ENCODE results near the gene NEUROG2. TPM values are rescaled to one million over a fixed set of nuclear protein-coding genes. Genes with fewer than 3 reads are reported as not detected.
A peak's percentile ranks its signal among the peaks of the same experiment; 100 is the strongest.

The NEUROG2 gene
- polyA plus RNA-seq, 1 donor from 2014 or later, result 0.19 TPM

- peak overlapping the region; percentile 48 for H3K4me3 ChIP-seq (ENCODE audit: low read length)
- no peaks in the 10 kb centered on the region for H3K79me2 ChIP-seq (replicated peaks; ENCODE audit: insufficient read depth, low read length)
- H3K36me3 ChIP-seq (ENCODE audit: insufficient read depth, low read length), result no peaks in the 10 kb centered on the region
- no peaks in the 10 kb centered on the region for H3F3A ChIP-seq (ENCODE audit: insufficient read depth, low read length, poor library complexity, severe bottlenecking)
- peak overlapping the region; percentile 26 for H3K4me2 ChIP-seq (ENCODE audit: low read length)
- no peaks in the 10 kb centered on the region for H4K20me1 ChIP-seq (ENCODE audit: insufficient read depth)
- peaks cover 85% of the 10 kb centered on the region for H3K27me3 ChIP-seq (ENCODE audit: insufficient read depth, low read depth, low read length)
- no peak overlapping the region for H3K9ac ChIP-seq (ENCODE audit: low read length)
- no peaks in the 10 kb centered on the region for H3K9me2 ChIP-seq (ENCODE audit: insufficient read depth, low read length)
- no peak overlapping the region for H2AFZ ChIP-seq (ENCODE audit: low read depth, low read length)
- H3K27ac ChIP-seq (ENCODE audit: low read length), result no peak overlapping the region
- H3K9me3 ChIP-seq (ENCODE audit: low read length), result no peaks in the 10 kb centered on the region
- no peak for TF ChIP-seq MXI1 (conservative IDR thresholded peaks at IDR 0.05; ENCODE audit: poor library complexity, severe bottlenecking)
- TF ChIP-seq RAD21 (conservative IDR thresholded peaks at IDR 0.05), result no peak
- TF ChIP-seq POLR2AphosphoS5 (IDR thresholded peaks at IDR 0.05), result no peak
- TF ChIP-seq TAF1 (IDR thresholded peaks at IDR 0.05; ENCODE audit: low read depth), result no peak
- TF ChIP-seq EP300 (conservative IDR thresholded peaks at IDR 0.05; ENCODE audit: poor library complexity, severe bottlenecking), result no peak
- TF ChIP-seq EZH2 (IDR thresholded peaks at IDR 0.05; ENCODE audit: borderline replicate concordance, insufficient read depth, low read length, poor library complexity, severe bottlenecking), result peak; percentile 10
- TF ChIP-seq REST (IDR thresholded peaks at IDR 0.05; ENCODE audit: borderline replicate concordance), result no peak
- no peak for TF ChIP-seq SMC3 (conservative IDR thresholded peaks at IDR 0.05; ENCODE audit: poor library complexity)
Observed at GRCh38 chr4:112510291-112511092, 5.5 kb downstream of the NEUROG2 start.

GRCh38 chr4:112509243-112510141, 6.5 kb downstream of the NEUROG2 start:
- no peak overlapping the region for H3K9ac ChIP-seq (ENCODE audit: low read length)

More at GRCh38 chr4:112509243-112510141, 6.5 kb downstream of the NEUROG2 start:
- Histone ChIP-seq H3K9me3 (ENCODE audit: low read length) (no peaks in the 10 kb centered on the region), H3K4me2 (ENCODE audit: low read length) (no peak overlapping the region), H3F3A (ENCODE audit: insufficient read depth, low read length, poor library complexity, severe bottlenecking) (no peaks in the 10 kb centered on the region), H3K27ac (ENCODE audit: low read length) (no peak overlapping the region), H3K79me2 (replicated peaks; ENCODE audit: insufficient read depth, low read length) (no peaks in the 10 kb centered on the region), H3K27me3 (ENCODE audit: insufficient read depth, low read depth, low read length) (peaks cover 75% of the 10 kb centered on the region), H4K20me1 (ENCODE audit: insufficient read depth) (no peaks in the 10 kb centered on the region), H2AFZ (ENCODE audit: low read depth, low read length) (no peak overlapping the region), H3K4me3 (ENCODE audit: low read length) (peak overlapping the region; percentile 36), H3K9me2 (ENCODE audit: insufficient read depth, low read length) (no peaks in the 10 kb centered on the region), H3K36me3 (ENCODE audit: insufficient read depth, low read length) (no peaks in the 10 kb centered on the region)
- TF ChIP-seq EP300 (conservative IDR thresholded peaks at IDR 0.05; ENCODE audit: poor library complexity, severe bottlenecking) (no peak), REST (IDR thresholded peaks at IDR 0.05; ENCODE audit: borderline replicate concordance) (no peak), EZH2 (IDR thresholded peaks at IDR 0.05; ENCODE audit: borderline replicate concordance, insufficient read depth, low read length, poor library complexity, severe bottlenecking) (no peak), TAF1 (IDR thresholded peaks at IDR 0.05; ENCODE audit: low read depth) (no peak), SMC3 (conservative IDR thresholded peaks at IDR 0.05; ENCODE audit: poor library complexity) (no peak), POLR2AphosphoS5 (IDR thresholded peaks at IDR 0.05) (peak; percentile 39), MXI1 (conservative IDR thresholded peaks at IDR 0.05; ENCODE audit: poor library complexity, severe bottlenecking) (no peak)

Measured in neural cell (in vitro differentiated cells).